Coronary artery (tissue), 2 donors: Measurements from ENCODE around the gene SON.
"Not testable (repeated sequence)": the region's sequence is repeated elsewhere in the genome, so short reads cannot be mapped to it uniquely, and the experiment has no call there.

Experiments
- DNase-seq: peaks from one replicate; pipeline ENCODE4 v3.0.0-alpha.2; 2017; ENCODE audit warnings: low spot score
- H3K27ac ChIP-seq, 2 donors: fragments of 200-600 bp; sonication (generic); one replicate each; pipeline ENCODE4 v1.5.1; 2016 to 2019
- H3K4me3 ChIP-seq: fragments of 200-600 bp; sonication (generic); 2 replicates; pipeline ENCODE4 v1.5.1; 2016; ENCODE audit warnings: mild to moderate bottlenecking, moderate library complexity
- TF ChIP-seq, protein P1 (sequence below): fragments of 200-600 bp; sonication (generic); IDR thresholded peaks from one replicate; pipeline ENCODE4 v1.5.1; 2019; ENCODE audit warnings: antibody characterized with exemption

Gene SON

GRCh38 chr21:33619726-33620125 is 76.9 kb downstream of the SON start:
- DNase-seq: no peak
- Histone ChIP-seq H3K4me3 (no peak overlapping the region), H3K27ac (no peak overlapping the region)
- TF ChIP-seq, protein P1, sequence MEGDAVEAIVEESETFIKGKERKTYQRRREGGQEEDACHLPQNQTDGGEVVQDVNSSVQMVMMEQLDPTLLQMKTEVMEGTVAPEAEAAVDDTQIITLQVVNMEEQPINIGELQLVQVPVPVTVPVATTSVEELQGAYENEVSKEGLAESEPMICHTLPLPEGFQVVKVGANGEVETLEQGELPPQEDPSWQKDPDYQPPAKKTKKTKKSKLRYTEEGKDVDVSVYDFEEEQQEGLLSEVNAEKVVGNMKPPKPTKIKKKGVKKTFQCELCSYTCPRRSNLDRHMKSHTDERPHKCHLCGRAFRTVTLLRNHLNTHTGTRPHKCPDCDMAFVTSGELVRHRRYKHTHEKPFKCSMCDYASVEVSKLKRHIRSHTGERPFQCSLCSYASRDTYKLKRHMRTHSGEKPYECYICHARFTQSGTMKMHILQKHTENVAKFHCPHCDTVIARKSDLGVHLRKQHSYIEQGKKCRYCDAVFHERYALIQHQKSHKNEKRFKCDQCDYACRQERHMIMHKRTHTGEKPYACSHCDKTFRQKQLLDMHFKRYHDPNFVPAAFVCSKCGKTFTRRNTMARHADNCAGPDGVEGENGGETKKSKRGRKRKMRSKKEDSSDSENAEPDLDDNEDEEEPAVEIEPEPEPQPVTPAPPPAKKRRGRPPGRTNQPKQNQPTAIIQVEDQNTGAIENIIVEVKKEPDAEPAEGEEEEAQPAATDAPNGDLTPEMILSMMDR: no peak

DNA sequence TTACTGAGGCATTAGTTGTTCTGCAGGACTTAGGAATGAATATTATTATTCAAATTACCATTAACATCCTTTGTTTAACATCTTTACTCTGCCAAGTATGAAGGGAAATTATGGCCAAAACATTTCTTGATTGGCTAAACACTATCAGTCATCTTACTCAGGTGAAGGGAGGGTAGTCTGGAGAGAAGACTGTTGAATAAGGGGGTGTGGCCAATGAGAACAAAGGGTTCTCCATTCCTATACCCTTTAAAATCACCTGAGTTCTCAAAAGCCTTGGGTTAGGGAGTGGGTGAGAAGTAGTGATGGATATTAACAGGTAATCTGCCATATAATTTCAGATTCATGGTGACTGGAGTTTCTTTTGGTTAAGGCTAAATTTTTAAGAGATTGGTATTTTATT is 79.4 kb downstream of the SON start:
- no peak for DNase-seq
- no peak overlapping the region for H3K4me3 ChIP-seq
- H3K27ac ChIP-seq: no peak overlapping the region
- TF ChIP-seq, protein P1: no peak

DNA sequence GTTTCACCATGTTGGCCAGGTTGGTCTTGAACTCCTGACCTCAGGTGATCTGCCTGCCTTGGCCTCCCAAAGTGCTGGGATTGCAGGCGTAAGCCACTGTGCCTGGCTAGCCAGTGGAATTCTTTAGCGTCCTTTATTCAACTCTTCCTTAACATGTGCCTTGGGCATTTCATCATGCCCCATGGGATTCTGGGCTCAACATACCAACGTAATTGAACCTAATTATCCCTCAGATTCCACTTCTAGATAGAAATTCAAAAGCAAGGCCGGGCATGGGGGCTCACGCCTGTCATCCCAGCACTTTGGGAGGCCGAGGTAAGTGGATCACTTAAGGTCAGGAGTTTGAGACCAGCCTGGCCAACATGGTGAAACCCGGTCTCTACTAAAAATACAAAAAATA is 83.3 kb downstream of the SON start:
- H3K4me3 ChIP-seq, DNase-seq, H3K27ac ChIP-seq: not testable (repeated sequence)
